H1 (cell line): Measurements from ENCODE around the gene NANP. TPM values are rescaled to one million over a fixed set of nuclear protein-coding genes. Genes with fewer than 3 reads are reported as not detected.

Experiments used
- CTCF ChIA-PET: fragments of 300-600 bp; sonication (Branson Sonifier 250); formaldehyde crosslinking; loops from one replicate; lab custom pipeline; 2021; ENCODE audit not compliant: partially characterized antibody; lab: Charles Lee
- POLR2A ChIA-PET: fragments of 300-600 bp; sonication (Branson Sonifier 250); formaldehyde crosslinking; loops from one replicate; lab custom pipeline; 2021; ENCODE audit warnings: inconsistent platforms; ENCODE audit not compliant: partially characterized antibody; lab: Charles Lee
- DNase-seq, 2 experiments: peaks; one replicate each; pipeline versions ENCODE4 v3.0.0 to v3.0.0-alpha.2; 2010 to 2022; ENCODE audit warnings: low spot score in 2 of 2, low read depth in 1 of 2, mixed read lengths in 1 of 2
- FAIRE-seq: peaks from 2 replicates; lab custom pipeline; 2011; peaks lifted over from hg19 to GRCh38; lab: Jason Lieb, UNC
- H2AFZ ChIP-seq: 2 replicates; pipeline ENCODE4 v1.8.1; 2012; ENCODE audit warnings: low read length, inconsistent platforms
- H2AK5ac ChIP-seq: 2 replicates; pipeline ENCODE4 v1.6.1; 2013; ENCODE audit warnings: low read depth, low read length
- H2BK120ac ChIP-seq: replicated peaks from 2 replicates; pipeline ENCODE3; 2013; ENCODE audit warnings: low read depth, low read length, inconsistent platforms
- H2BK12ac ChIP-seq: 2 replicates; pipeline ENCODE4 v1.6.1; 2013; ENCODE audit warnings: low read depth, low read length
- H2BK15ac ChIP-seq: 2 replicates; pipeline ENCODE4 v1.6.1; 2013; ENCODE audit warnings: low read length
- H2BK20ac ChIP-seq: 2 replicates; pipeline ENCODE4 v1.6.1; 2013; ENCODE audit warnings: low read length
- H2BK5ac ChIP-seq: 2 replicates; pipeline ENCODE4 v1.6.1; 2013; ENCODE audit warnings: low read depth, low read length
- H3K14ac ChIP-seq: 2 replicates; pipeline ENCODE4 v1.6.1; 2013; ENCODE audit warnings: inconsistent platforms; ENCODE audit not compliant: insufficient read length
- H3K18ac ChIP-seq: 2 replicates; pipeline ENCODE4 v1.6.1; 2013; ENCODE audit warnings: low read length; ENCODE audit errors: extremely low read depth
- H3K23ac ChIP-seq: 2 replicates; pipeline ENCODE4 v1.6.1; 2013; ENCODE audit warnings: inconsistent platforms; ENCODE audit not compliant: insufficient read length
- H3K23me2 ChIP-seq: 2 replicates; pipeline ENCODE4 v1.6.1; 2013; ENCODE audit warnings: low read depth, low read length
- H3K27ac ChIP-seq: 2 replicates; pipeline ENCODE4 v1.6.1; 2011; ENCODE audit warnings: low read depth, low read length, inconsistent platforms
- H3K27me3 ChIP-seq, 4 experiments: replicated peaks in 1 of 4; 1 replicate in 1 of 4; 2 replicates in 3 of 4; pipeline versions ENCODE4 v1.6.1 to v1.8.1; 2011 to 2013; ENCODE audit warnings: low read length in 3 of 4, mild to moderate bottlenecking in 3 of 4, inconsistent platforms in 2 of 4, mixed read lengths in 2 of 4, moderate library complexity in 1 of 4; ENCODE audit not compliant: control insufficient read depth in 3 of 4, insufficient read depth in 3 of 4; ENCODE audit errors: extremely low read depth in 1 of 4
- H3K36me3 ChIP-seq, 4 experiments: 2 replicates each; pipeline versions ENCODE4 v1.6.1 to v1.8.1; 2011 to 2013; ENCODE audit warnings: mild to moderate bottlenecking in 4 of 4, low read length in 3 of 4, moderate library complexity in 2 of 4, control low read depth in 1 of 4, inconsistent platforms in 1 of 4; ENCODE audit not compliant: insufficient read depth in 4 of 4, control insufficient read depth in 2 of 4
- H3K4ac ChIP-seq: replicated peaks from 2 replicates; pipeline ENCODE3; 2013; ENCODE audit warnings: low read length, low read depth, mixed read lengths, inconsistent platforms; ENCODE audit not compliant: insufficient read length
- H3K4me1 ChIP-seq, 4 experiments: replicated peaks in 1 of 4; 1 replicate in 1 of 4; 2 replicates in 3 of 4; pipeline versions ENCODE4 v1.6.1 to v1.8.1; 2011 to 2013; ENCODE audit warnings: low read length in 3 of 4, inconsistent platforms in 2 of 4, mixed read lengths in 1 of 4; ENCODE audit not compliant: insufficient read depth in 4 of 4, control insufficient read depth in 3 of 4
- H3K4me2 ChIP-seq, 2 experiments: 2 replicates each; pipeline versions ENCODE4 v1.6.1 to v1.8.1; 2011 to 2013; ENCODE audit warnings: low read depth in 2 of 2, low read length in 2 of 2, control low read depth in 1 of 2, inconsistent platforms in 1 of 2, mild to moderate bottlenecking in 1 of 2; ENCODE audit not compliant: insufficient read depth in 1 of 2
- H3K4me3 ChIP-seq, 4 experiments: fragments of 200-600, 300-600 bp in 1 of 4; sonication (generic), shearing (Covaris generic), sonication (Bioruptor Twin) in 1 of 4; 2 replicates each; pipeline versions ENCODE4 v1.5.1 to v1.8.1; 2011 to 2016; ENCODE audit warnings: low read length in 4 of 4, low read depth in 3 of 4, control low read depth in 2 of 4, inconsistent platforms in 2 of 4, mild to moderate bottlenecking in 2 of 4, mixed read lengths in 1 of 4, moderate library complexity in 1 of 4; ENCODE audit not compliant: insufficient read depth in 2 of 4; ENCODE audit errors: extremely low read depth in 1 of 4
- H3K56ac ChIP-seq: replicated peaks from 2 replicates; pipeline ENCODE3; 2013; ENCODE audit warnings: low read depth, mild to moderate bottlenecking, mixed read lengths, low read length, inconsistent platforms; ENCODE audit not compliant: insufficient read length
- H3K79me1 ChIP-seq: 2 replicates; pipeline ENCODE4 v1.6.1; 2013; ENCODE audit warnings: low read depth, low read length, control low read depth
- H3K79me2 ChIP-seq, 2 experiments: 2 replicates each; pipeline versions ENCODE4 v1.6.1 to v1.8.1; 2012 to 2013; ENCODE audit warnings: low read length in 2 of 2, mild to moderate bottlenecking in 2 of 2, inconsistent platforms in 1 of 2; ENCODE audit not compliant: insufficient read depth in 2 of 2, control insufficient read depth in 1 of 2
- H3K9ac ChIP-seq, 4 experiments: replicated peaks in 1 of 4; 1 replicate in 1 of 4; 2 replicates in 3 of 4; pipeline versions ENCODE4 v1.6.1 to v1.8.1; 2011 to 2013; ENCODE audit warnings: low read depth in 3 of 4, low read length in 3 of 4, control low read depth in 2 of 4, mild to moderate bottlenecking in 2 of 4, moderate library complexity in 2 of 4, inconsistent platforms in 1 of 4; ENCODE audit errors: extremely low read depth in 1 of 4
- H3K9me3 ChIP-seq, 2 experiments: 2 replicates each; pipeline versions ENCODE4 v1.6.1 to v1.8.1; 2012 to 2013; ENCODE audit warnings: mild to moderate bottlenecking in 2 of 2, moderate library complexity in 2 of 2, control low read depth in 1 of 2, inconsistent platforms in 1 of 2, low read depth in 1 of 2, low read length in 1 of 2, mixed read lengths in 1 of 2; ENCODE audit not compliant: insufficient read depth in 2 of 2
- H4K20me1 ChIP-seq, 2 experiments: replicated peaks in 1 of 2; 2 replicates each; pipeline versions ENCODE3 to v1.8.1; 2011 to 2013; ENCODE audit warnings: inconsistent platforms in 2 of 2, low read length in 2 of 2, mild to moderate bottlenecking in 1 of 2; ENCODE audit not compliant: insufficient read depth in 2 of 2, control insufficient read depth in 1 of 2
- H4K5ac ChIP-seq: 2 replicates; pipeline ENCODE4 v1.6.1; 2013; ENCODE audit warnings: low read length, low read depth, mixed read lengths, inconsistent platforms; ENCODE audit not compliant: insufficient read length
- H4K8ac ChIP-seq: 2 replicates; pipeline ENCODE4 v1.8.0; 2013; ENCODE audit warnings: mild to moderate bottlenecking, moderate library complexity, low read length, inconsistent platforms; ENCODE audit not compliant: insufficient read depth; ENCODE audit errors: extremely low read depth
- H4K91ac ChIP-seq: replicated peaks from 2 replicates; pipeline ENCODE3; 2013; ENCODE audit warnings: low read length, mixed read lengths, inconsistent platforms; ENCODE audit not compliant: insufficient read length
- SUZ12 ChIP-seq: fragments of 200-600 bp; sonication (generic); IDR thresholded peaks from 2 replicates; pipeline ENCODE4 v1.6.1; 2012; ENCODE audit warnings: mild to moderate bottlenecking, inconsistent platforms, low read length, moderate library complexity, mixed read lengths
- WGBS, 2 experiments: shearing (Covaris generic) in 1 of 2; methylation state at CpG; one replicate each; pipeline versions ENCODE4 v1.1.6 to v1.1.7; 2013 to 2015; ENCODE audit warnings: low lambda C conversion rate in 2 of 2, mixed read lengths in 2 of 2, inconsistent platforms in 1 of 2, low coverage in 1 of 2, missing lambda C conversion rate in 1 of 2; ENCODE audit not compliant: insufficient replicate concordance in 2 of 2, insufficient coverage in 1 of 2, insufficient read length in 1 of 2; ENCODE audit errors: extremely low coverage in 1 of 2, missing lambda C conversion rate in 1 of 2; 5-methylcytosine and 5-hydroxymethylcytosine counted together
- polyA plus RNA-seq, 7 experiments: library from polyadenylated mRNA; depleted of rRNA in 3 of 7; stranded (reverse) in 5 of 7; unstranded in 2 of 7; fragments of >200 nt in 5 of 7; fragments of 200-250 nt in 2 of 7; gene quantifications; 1 replicate in 5 of 7; 2 replicates in 1 of 7; 4 replicates in 1 of 7; pipeline versions ENCODE4 v1.2.1 to v1.2.3, GENCODE V29; 2011 to 2013; ENCODE audit warnings: missing spikeins in 2 of 7, mixed read lengths in 2 of 7
- total RNA-seq: library from RNA; stranded (reverse); fragmentation: NEBNext Ultra II Directional; extraction: Animal tissue kit (Norgen Biotek cat#: 25700); gene quantifications from 2 replicates; pipeline ENCODE4 v1.2.1, GENCODE V29; 2021

Gene NANP
- total and polyA plus RNA-seq, 2 of the 8 experiments (the other 6 are each of a cell fraction or from before 2014, with no cell fraction given) = 3.8 to 6.2 TPM

DNA sequence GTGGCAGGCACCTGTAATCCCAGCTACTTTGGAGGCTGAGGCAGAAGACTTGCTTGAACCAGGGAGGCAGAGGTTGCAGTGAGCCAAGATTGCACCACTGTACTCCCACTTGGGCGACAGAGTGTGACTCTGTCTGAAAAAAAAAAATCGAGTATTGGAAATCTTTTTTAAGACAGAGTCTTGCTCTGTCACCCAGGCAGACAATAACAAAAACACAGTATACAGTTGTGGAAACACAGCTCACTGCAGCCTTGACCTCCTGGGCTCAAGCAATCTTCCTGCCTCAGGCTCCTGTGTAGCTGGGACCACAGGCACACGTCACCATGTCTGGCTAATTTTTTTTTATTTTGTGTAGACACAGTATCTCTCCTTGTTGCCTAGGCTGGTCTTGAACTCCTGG lies 15.0 kb downstream of the NANP start:
- Histone ChIP-seq H2BK15ac (no peak overlapping the region), H3K36me3 (no peaks in the 10 kb centered on the region), H4K5ac (no peak overlapping the region), H3K27ac (no peak overlapping the region), H3K79me1 (no peaks in the 10 kb centered on the region), H3K79me2 (no peaks in the 10 kb centered on the region), H3K4me2 (no peak overlapping the region), H3K18ac (no peak overlapping the region), H3K23me2 (0 out of 2 replicates have a peak, but pooled peaks cover 2% of the 10 kb centered on the region), H2BK12ac (no peak overlapping the region), H4K91ac (no peak overlapping the region), H3K27me3 (no peaks in the 10 kb centered on the region), H4K20me1 (no peaks in the 10 kb centered on the region), H2BK20ac (no peak overlapping the region), H3K4me3 (no peak overlapping the region), H4K8ac (no peak overlapping the region), H2AK5ac (no peak overlapping the region), H2BK120ac (no peak overlapping the region), H2BK5ac (no peak overlapping the region), H3K9me3 (no peaks in the 10 kb centered on the region), H3K4ac (no peak overlapping the region), H3K23ac (no peak overlapping the region), H3K4me1 (no peaks in the 10 kb centered on the region; a peak in 1 of 7 replicates), H2AFZ (no peak overlapping the region), H3K56ac (no peak overlapping the region), H3K9ac (no peak overlapping the region), H3K14ac (no peak overlapping the region)
- ChIA-PET CTCF (no interaction called here), POLR2A (no interaction called here)
- FAIRE-seq = no peak
- TF ChIP-seq SUZ12 = no peak
- 90% methylated on average over 3 of the region's 3 CpGs; no CpG with 5 or more reads in 1 of the 2 experiments for WGBS, 2 experiments
- no peak for DNase-seq
